Endothelial cell of umbilical vein (primary cell): ENCODE measurements around the gene KLHL25. TPM values are rescaled to one million over a fixed set of nuclear protein-coding genes. Genes with fewer than 3 reads are reported as not detected.

ENCODE experiments used
- BruUV-seq: library from RNA; stranded (reverse); fragments of 400-500 nt; replicated peaks from 2 replicates; lab custom pipeline; 2021; lab: Mats Ljungman, UMichigan
- CTCF ChIA-PET: fragments of 300-600, 350-600 bp; sonication (Branson Sonifier 250); formaldehyde crosslinking; loops from one replicate; lab custom pipeline; 2021; ENCODE audit warnings: antibody characterized with exemption, inconsistent platforms; lab: Charles Lee
- POLR2A ChIA-PET: fragments of 300-600, 350-600 bp; sonication (Branson Sonifier 250); formaldehyde crosslinking; loops from one replicate; lab custom pipeline; 2021; ENCODE audit warnings: antibody characterized with exemption, inconsistent platforms; lab: Charles Lee
- DNase-seq: peaks from one replicate; pipeline ENCODE4 v3.0.0-alpha.2; 2011; ENCODE audit warnings: low read depth, low spot score
- FAIRE-seq: peaks from 2 replicates; lab custom pipeline; 2011; peaks lifted over from hg19 to GRCh38; lab: Jason Lieb, UNC
- H2AFZ ChIP-seq: 2 replicates; pipeline ENCODE4 v1.6.0; 2012; ENCODE audit warnings: low read depth, low read length, control low read depth, inconsistent platforms
- H3K27ac ChIP-seq: 2 replicates; pipeline ENCODE4 v1.5.1; 2011; ENCODE audit warnings: low read depth, mild to moderate bottlenecking, control low read depth, low read length, moderate library complexity; ENCODE audit not compliant: insufficient read depth
- H3K27me3 ChIP-seq, 2 experiments: 2 replicates each; pipeline versions ENCODE4 v1.6.0 to v1.6.1; 2011; ENCODE audit warnings: low read length in 2 of 2, mixed read lengths in 1 of 2; ENCODE audit not compliant: control insufficient read depth in 2 of 2, insufficient read depth in 2 of 2
- H3K36me3 ChIP-seq, 2 experiments: 2 replicates in 1 of 2; 3 replicates in 1 of 2; pipeline ENCODE4 v1.5.1; 2011; ENCODE audit warnings: low read length in 2 of 2, mild to moderate bottlenecking in 1 of 2, moderate library complexity in 1 of 2; ENCODE audit not compliant: control insufficient read depth in 2 of 2, insufficient read depth in 2 of 2; ENCODE audit errors: extremely low read depth in 1 of 2
- H3K4me1 ChIP-seq: 3 replicates; pipeline ENCODE4 v1.5.1; 2011; ENCODE audit warnings: mild to moderate bottlenecking, low read length; ENCODE audit not compliant: control insufficient read depth, insufficient read depth; ENCODE audit errors: extremely low read depth
- H3K4me2 ChIP-seq: 2 replicates; pipeline ENCODE4 v1.6.1; 2011; ENCODE audit warnings: low read length, control low read depth, mixed read lengths; ENCODE audit not compliant: insufficient read depth
- H3K4me3 ChIP-seq, 3 experiments: fragments of 200-600 bp in 1 of 3; sonication (generic), shearing (Covaris generic) in 1 of 3; replicated peaks in 1 of 3; 2 replicates each; pipeline ENCODE4 v1.5.1; 2011 to 2016; ENCODE audit warnings: control low read depth in 3 of 3, low read length in 3 of 3, mild to moderate bottlenecking in 2 of 3, inconsistent platforms in 1 of 3, low read depth in 1 of 3, moderate library complexity in 1 of 3; ENCODE audit not compliant: insufficient read depth in 1 of 3
- H3K79me2 ChIP-seq: 2 replicates; pipeline ENCODE4 v1.6.0; 2012; ENCODE audit warnings: low read length, inconsistent platforms; ENCODE audit not compliant: control insufficient read depth, insufficient read depth
- H3K9ac ChIP-seq: replicated peaks from 2 replicates; pipeline ENCODE3; 2011; ENCODE audit warnings: low read length, control low read depth; ENCODE audit not compliant: insufficient read depth; ENCODE audit errors: extremely low read depth
- H3K9me1 ChIP-seq: replicated peaks from 3 replicates; pipeline ENCODE4 v1.6.0; 2011; ENCODE audit warnings: mild to moderate bottlenecking, low read length; ENCODE audit not compliant: control insufficient read depth, insufficient read depth; ENCODE audit errors: extremely low read depth
- H3K9me3 ChIP-seq: replicated peaks from 2 replicates; pipeline ENCODE4 v1.5.1; 2012; ENCODE audit warnings: low read length, inconsistent platforms; ENCODE audit not compliant: control insufficient read depth, insufficient read depth
- H4K20me1 ChIP-seq: replicated peaks from 2 replicates; pipeline ENCODE3; 2011; ENCODE audit warnings: mild to moderate bottlenecking, low read length; ENCODE audit not compliant: control insufficient read depth, insufficient read depth; ENCODE audit errors: extremely low read depth
- CTCF ChIP-seq, 2 donors: IDR thresholded peaks; 1 replicate in 1 of 2; 2 replicates in 1 of 2; pipeline ENCODE4 v1.5.1; 2011; ENCODE audit warnings: low read length in 2 of 2, mild to moderate bottlenecking in 2 of 2, moderate library complexity in 2 of 2, control low read depth in 1 of 2, inconsistent platforms in 1 of 2, low read depth in 1 of 2; ENCODE audit not compliant: insufficient read depth in 1 of 2; ENCODE audit errors: extremely low read depth in 1 of 2
- EZH2 ChIP-seq: IDR thresholded peaks from 2 replicates; pipeline ENCODE4 v1.6.1; 2012; ENCODE audit warnings: borderline replicate concordance, low read depth, mild to moderate bottlenecking, moderate library complexity, low read length, inconsistent platforms; ENCODE audit not compliant: severe bottlenecking
- GATA2 ChIP-seq: IDR thresholded peaks from 2 replicates; pipeline ENCODE4 v1.7.0; 2011; ENCODE audit warnings: low read depth, mild to moderate bottlenecking, moderate library complexity, mixed read lengths, low read length; ENCODE audit not compliant: insufficient read length, insufficient read depth
- JUN ChIP-seq: IDR thresholded peaks from 2 replicates; pipeline ENCODE4 v1.6.1; 2011; ENCODE audit warnings: borderline replicate concordance, low read depth; ENCODE audit not compliant: insufficient read length, insufficient read depth
- MYC ChIP-seq: IDR thresholded peaks from one replicate; pipeline ENCODE4 v1.6.1; 2011; ENCODE audit warnings: mild to moderate bottlenecking, low read depth, low read length
- POLR2A ChIP-seq: IDR thresholded peaks from 2 replicates; pipeline ENCODE4 v1.6.1; 2012; ENCODE audit warnings: low read depth, mild to moderate bottlenecking, control low read depth, low read length
- POLR2AphosphoS5 ChIP-seq: IDR thresholded peaks from 2 replicates; pipeline ENCODE4 v1.6.1; 2012; ENCODE audit warnings: low read depth, mild to moderate bottlenecking, control low read depth, low read length, moderate library complexity; ENCODE audit not compliant: insufficient read depth
- dilution Hi-C: fragments of 300-500 bp; cut with MboI; formaldehyde crosslinking; loops from one replicate; pipeline ENCODE4 v1.15.0; 2019; ENCODE audit warnings: low sequenced_read_pairs; ENCODE audit not compliant: extremely low pct_ligation_motif_present
- intact Hi-C: fragments of 100-400 bp; cut with micrococcal nuclease; formaldehyde crosslinking; loops from one replicate; pipeline ENCODE4 v1.10.0; 2022
- polyA plus RNA-seq, 4 experiments: library from polyadenylated mRNA; depleted of rRNA in 3 of 4; stranded (reverse) in 3 of 4; unstranded in 1 of 4; fragments of >200 nt; gene quantifications; 2 replicates each; pipeline versions ENCODE4 v1.2.1 to v1.2.3, GENCODE V29; 2011 to 2012; ENCODE audit warnings: missing spikeins in 1 of 4
- total RNA-seq: library from RNA; stranded (reverse); gene quantifications from 2 replicates; pipeline ENCODE4 v1.2.3, GENCODE V29; 2021

The KLHL25 gene
- total and polyA plus RNA-seq, 2 donors (not counting 3 experiments of a cell fraction or from before 2014, with no cell fraction given) = 5.4 to 6.4 TPM

- Histone ChIP-seq H3K4me1 (peaks cover 12% of the 10 kb centered on the region), H4K20me1 (no peaks in the 10 kb centered on the region), H3K4me2 (no peak overlapping the region), H3K9ac (no peak overlapping the region), H3K27me3 (no peaks in the 10 kb centered on the region), H3K79me2 (no peaks in the 10 kb centered on the region), H3K36me3 (no peaks in the 10 kb centered on the region), H3K9me1 (no peaks in the 10 kb centered on the region), H3K4me3 (no peak overlapping the region), H2AFZ (no peak overlapping the region), H3K27ac (no peak overlapping the region), H3K9me3 (no peaks in the 10 kb centered on the region)
- TF ChIP-seq EZH2 = no peak
- no peak for TF ChIP-seq POLR2AphosphoS5
- no peak for TF ChIP-seq POLR2A
- TF ChIP-seq JUN = no peak
- TF ChIP-seq MYC = no peak
- no peak for TF ChIP-seq GATA2
- no peak for TF ChIP-seq CTCF (IDR thresholded peaks at IDR 0.05; ENCODE audit: extremely low read depth in 1 of 2, insufficient read depth in 1 of 2, low read depth in 1 of 2, low read length in 2 of 2)
- DNase-seq (no peak), FAIRE-seq (no peak)
- intact Hi-C loops = no loop called here
- ChIA-PET POLR2A (no interaction called here), CTCF (no interaction called here)
- dilution Hi-C loops = no loop called here
- no TSS peak for BruUV-seq
Observed at GRCh38 chr15:85772668-85773067, 22.1 kb downstream of the KLHL25 start.
